Activated B cell treated with CpG ODN at 0.5 μM for 24 hours (primary cell): Measurements from ENCODE around the gene SP2. TPM values are rescaled to one million over a fixed set of nuclear protein-coding genes. Genes with fewer than 3 reads are reported as not detected.
A peak's percentile ranks its signal among the peaks of the same experiment; 100 is the strongest.

Experiments
- ATAC-seq: fragments of 200-7000 bp; cut with Tn5 transposase; one replicate; pipeline ENCODE4 v1.10.0; 2021; ENCODE audit warnings: low read depth, mild to moderate bottlenecking, moderate library complexity
- CTCF ChIA-PET: fragments of 350-600 bp; sonication (Branson Sonifier 250); formaldehyde crosslinking; loops from one replicate; lab custom pipeline; 2021; ENCODE audit warnings: antibody characterized with exemption; lab: Charles Lee
- POLR2A ChIA-PET: fragments of 350-600 bp; sonication (Branson Sonifier 250); formaldehyde crosslinking; loops from one replicate; lab custom pipeline; 2021; ENCODE audit warnings: antibody characterized with exemption; lab: Charles Lee
- DNase-seq: peaks from one replicate; pipeline ENCODE4 v3.0.0; 2022
- H3K27ac Mint-ChIP-seq: one replicate; pipeline ENCODE4 v1.8.0; 2020; ENCODE audit warnings: mixed read lengths
- H3K27me3 Mint-ChIP-seq: one replicate; pipeline ENCODE4 v1.8.0; 2021; ENCODE audit warnings: mixed read lengths
- H3K36me3 Mint-ChIP-seq: one replicate; pipeline ENCODE4 v1.8.0; 2021; ENCODE audit warnings: low read depth, mixed read lengths
- H3K4me1 Mint-ChIP-seq: one replicate; pipeline ENCODE4 v1.8.0; 2021; ENCODE audit warnings: mixed read lengths
- H3K4me3 Mint-ChIP-seq: one replicate; pipeline ENCODE4 v1.8.0; 2020; ENCODE audit warnings: mild to moderate bottlenecking, mixed read lengths
- H3K9me3 Mint-ChIP-seq: one replicate; pipeline ENCODE4 v1.8.0; 2020; ENCODE audit warnings: mixed read lengths
- intact Hi-C: fragments of 100-400 bp; cut with micrococcal nuclease; formaldehyde crosslinking; loops from one replicate; pipeline ENCODE4 v1.15.1; 2024
- total RNA-seq: library from RNA; stranded (reverse); gene quantifications from 2 replicates; pipeline ENCODE4 v1.2.3, GENCODE V29; 2022
- TF ChIP-seq, protein P1 (sequence below): fragments of 200-600 bp; IDR thresholded peaks from one replicate; pipeline ENCODE4 v1.8.0; 2022; ENCODE audit warnings: antibody characterized with exemption, mild to moderate bottlenecking

SP2 gene
- total RNA-seq, 1 donor from 2014 or later, result 28.5 TPM

GRCh38 chr17:47942568-47942967 is 46.5 kb downstream of the SP2 start:
- Mint-ChIP-seq H3K4me1 (peaks cover 44% of the 10 kb centered on the region), H3K4me3 (peak overlapping the region; percentile 91), H3K27ac (peak overlapping the region; percentile 91), H3K27me3 (no peaks in the 10 kb centered on the region), H3K9me3 (peaks cover 2% of the 10 kb centered on the region), H3K36me3 (peaks cover 30% of the 10 kb centered on the region)
- no peak for ATAC-seq
- TF ChIP-seq, protein P1, sequence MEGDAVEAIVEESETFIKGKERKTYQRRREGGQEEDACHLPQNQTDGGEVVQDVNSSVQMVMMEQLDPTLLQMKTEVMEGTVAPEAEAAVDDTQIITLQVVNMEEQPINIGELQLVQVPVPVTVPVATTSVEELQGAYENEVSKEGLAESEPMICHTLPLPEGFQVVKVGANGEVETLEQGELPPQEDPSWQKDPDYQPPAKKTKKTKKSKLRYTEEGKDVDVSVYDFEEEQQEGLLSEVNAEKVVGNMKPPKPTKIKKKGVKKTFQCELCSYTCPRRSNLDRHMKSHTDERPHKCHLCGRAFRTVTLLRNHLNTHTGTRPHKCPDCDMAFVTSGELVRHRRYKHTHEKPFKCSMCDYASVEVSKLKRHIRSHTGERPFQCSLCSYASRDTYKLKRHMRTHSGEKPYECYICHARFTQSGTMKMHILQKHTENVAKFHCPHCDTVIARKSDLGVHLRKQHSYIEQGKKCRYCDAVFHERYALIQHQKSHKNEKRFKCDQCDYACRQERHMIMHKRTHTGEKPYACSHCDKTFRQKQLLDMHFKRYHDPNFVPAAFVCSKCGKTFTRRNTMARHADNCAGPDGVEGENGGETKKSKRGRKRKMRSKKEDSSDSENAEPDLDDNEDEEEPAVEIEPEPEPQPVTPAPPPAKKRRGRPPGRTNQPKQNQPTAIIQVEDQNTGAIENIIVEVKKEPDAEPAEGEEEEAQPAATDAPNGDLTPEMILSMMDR, result no peak
- no peak for DNase-seq
- ChIA-PET POLR2A (interaction anchor here (2.2 to 2.8 kb wide), 3 partner anchors 28 to 111 kb away, joined by 10 to 32 read pairs (median 28); partner anchors contain the start of genes CDK5RAP3, LRRC46, MRPL10 and SP2), CTCF (interaction anchor here (0.7 to 4.9 kb wide), 4 partner anchors 8 to 203 kb away, joined by 3 to 26 read pairs (median 6); partner anchors contain the start of gene CDK5RAP3)
- intact Hi-C loops, result no loop called here

DNA sequence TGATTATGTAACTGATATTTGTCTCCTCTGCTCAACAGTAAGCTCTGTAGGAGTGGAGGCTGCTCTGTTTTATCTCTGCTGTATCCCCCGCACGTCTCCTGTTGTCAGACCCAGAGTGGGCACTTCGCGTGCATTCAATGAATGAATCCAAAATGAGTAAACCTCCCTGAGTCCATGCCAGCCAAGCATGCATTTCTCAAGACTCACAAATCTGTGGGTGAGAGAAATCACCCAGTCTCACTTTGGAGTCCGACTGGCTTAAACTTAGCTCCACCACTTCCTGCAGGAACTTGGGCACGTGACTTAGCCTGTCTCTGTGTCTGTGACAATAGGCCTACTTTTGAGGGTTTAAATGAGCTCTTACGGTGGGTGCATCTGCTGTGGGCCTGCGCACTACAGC is 49.0 kb downstream of the SP2 start:
- Mint-ChIP-seq H3K9me3 (peaks cover 2% of the 10 kb centered on the region), H3K4me3 (no peak overlapping the region), H3K36me3 (peaks cover 38% of the 10 kb centered on the region), H3K4me1 (peaks cover 56% of the 10 kb centered on the region), H3K27ac (no peak overlapping the region), H3K27me3 (no peaks in the 10 kb centered on the region)
- ATAC-seq (no peak), DNase-seq (no peak)
- intact Hi-C loops, result no loop called here
- TF ChIP-seq, protein P1, result no peak
- ChIA-PET CTCF (interaction anchor here (1.0 kb wide), 1 partner anchor 10 kb away, joined by 3 read pairs; no protein-coding TSS in a partner anchor), POLR2A (interaction anchor here (0.8 kb wide), 1 partner anchor 24 kb away, joined by 7 read pairs; no protein-coding TSS in a partner anchor)

- no peak for ATAC-seq
- H3K27ac Mint-ChIP-seq, result no peak overlapping the region
- H3K9me3 Mint-ChIP-seq, result peaks cover 2% of the 10 kb centered on the region
- peaks cover 38% of the 10 kb centered on the region for H3K36me3 Mint-ChIP-seq
- no peak overlapping the region for H3K4me3 Mint-ChIP-seq
- TF ChIP-seq, protein P1, result no peak
- intact Hi-C loops, result no loop called here
- CTCF ChIA-PET, result interaction anchor here (0.5 to 1.8 kb wide), 5 partner anchors 10 to 103 kb away, joined by 3 to 7 read pairs (median 5); partner anchors contain the start of gene CDK5RAP3
- POLR2A ChIA-PET, result interaction anchor here (0.8 to 1.2 kb wide), 2 partner anchors 24 to 50 kb away, joined by 7 to 14 read pairs; partner anchors contain the start of gene SP2
- peaks cover 51% of the 10 kb centered on the region for H3K4me1 Mint-ChIP-seq
- no peak for DNase-seq
- H3K27me3 Mint-ChIP-seq, result no peaks in the 10 kb centered on the region
Observed at GRCh38 chr17:47945529-47946508, 49.8 kb downstream of the SP2 start.

DNA sequence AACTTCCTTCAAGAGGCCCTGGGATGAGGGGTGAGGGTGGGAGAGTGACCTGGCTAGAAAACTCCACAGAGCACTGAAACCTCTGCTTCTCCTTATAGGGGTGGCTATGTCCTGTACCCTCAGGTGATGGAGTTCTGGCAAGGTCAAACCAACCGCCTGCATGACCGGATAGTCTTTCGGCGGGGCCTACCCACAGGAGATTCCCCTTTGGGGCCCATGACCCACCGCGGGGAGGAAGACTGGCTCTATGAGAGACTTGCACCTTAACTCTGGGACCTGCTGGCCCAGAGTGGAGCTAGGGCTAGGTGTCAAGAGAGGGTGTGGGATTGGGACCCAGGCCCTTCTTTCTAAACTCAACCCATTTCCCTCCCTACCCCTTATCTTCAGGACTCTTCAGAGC is 50.5 kb downstream of the SP2 start:
- Mint-ChIP-seq H3K27ac (no peak overlapping the region), H3K4me1 (peaks cover 45% of the 10 kb centered on the region), H3K9me3 (no peaks in the 10 kb centered on the region), H3K36me3 (peaks cover 38% of the 10 kb centered on the region), H3K4me3 (no peak overlapping the region), H3K27me3 (no peaks in the 10 kb centered on the region)
- intact Hi-C loops, result no loop called here
- ChIA-PET CTCF (interaction anchor here (0.5 to 1.8 kb wide), 11 partner anchors 10 to 156 kb away, joined by 3 to 9 read pairs (median 3); partner anchors contain the start of gene CDK5RAP3), POLR2A (interaction anchor here (0.7 to 1.2 kb wide), 3 partner anchors 23 to 51 kb away, joined by 3 to 14 read pairs (median 13); partner anchors contain the start of genes CDK5RAP3 and SP2)
- no peak for ATAC-seq
- TF ChIP-seq, protein P1, result no peak
- DNase-seq, result no peak
